ENCODE data around the gene MYOZ3.

Gene MYOZ3

DNA sequence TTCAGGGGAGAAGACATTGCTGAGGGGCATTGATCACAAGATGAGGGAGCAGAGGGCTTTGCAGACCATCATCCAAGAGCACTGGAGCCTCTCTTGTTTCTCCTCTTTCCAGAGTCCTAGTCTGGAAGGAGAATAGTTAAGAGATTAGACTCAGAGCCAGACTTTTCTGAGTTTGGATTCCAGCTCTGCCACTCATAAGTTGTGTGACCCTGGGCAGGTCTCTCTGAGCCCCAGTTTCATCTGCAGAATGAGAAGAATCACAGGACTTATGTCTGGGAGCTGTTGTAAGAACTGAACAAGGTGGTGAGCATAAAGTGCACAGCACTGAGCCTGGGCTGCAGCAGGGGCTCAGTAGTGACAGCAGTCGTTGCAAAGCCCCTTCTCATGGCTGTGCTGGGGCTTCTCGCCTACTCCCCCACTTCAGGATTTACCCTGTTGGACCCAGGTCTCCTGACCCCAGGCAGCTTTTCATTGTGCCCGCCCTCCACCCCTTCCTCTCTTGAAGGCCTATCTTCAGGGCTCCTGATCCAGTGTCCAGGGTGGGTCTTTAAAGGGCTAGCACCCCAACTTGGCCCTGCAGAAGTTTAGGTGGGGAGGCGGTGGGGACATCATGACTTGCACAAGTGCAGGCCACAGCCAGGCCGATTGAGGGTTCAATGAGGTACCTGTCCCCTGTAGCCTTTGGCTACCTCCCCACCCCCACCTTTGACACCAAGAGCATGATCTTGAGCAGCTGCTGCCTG, 19.1 kb upstream of the MYOZ3 start:
- Histone ChIP-seq H3K27ac (ENCODE audit: low read length) (no peak overlapping the region), H3K79me2 (ENCODE audit: insufficient read depth, low read length) (no peaks in the 10 kb centered on the region), H4K20me1 (ENCODE audit: insufficient read depth, low read length) (no peaks in the 10 kb centered on the region), H3K4me1 (ENCODE audit: insufficient read depth, low read length) (no peaks in the 10 kb centered on the region), H3K36me3 (ENCODE audit: insufficient read depth, low read length) (no peaks in the 10 kb centered on the region), H3K27me3 (ENCODE audit: insufficient read depth, low read length, poor library complexity) (peaks cover 26% of the 10 kb centered on the region), H3K4me3 (ENCODE audit: low read depth in 1 of 2, low read length in 2 of 2) (no peak overlapping the region), H3K9me3 (ENCODE audit: insufficient read depth, low read length, severe bottlenecking) (no peaks in the 10 kb centered on the region), H2AFZ (ENCODE audit: low read depth, low read length) (no peak overlapping the region), H3K4me2 (ENCODE audit: insufficient read depth, low read length) (no peak overlapping the region), H3K9ac (ENCODE audit: low read depth, low read length) (no peak overlapping the region)
- TF ChIP-seq, protein P1, sequence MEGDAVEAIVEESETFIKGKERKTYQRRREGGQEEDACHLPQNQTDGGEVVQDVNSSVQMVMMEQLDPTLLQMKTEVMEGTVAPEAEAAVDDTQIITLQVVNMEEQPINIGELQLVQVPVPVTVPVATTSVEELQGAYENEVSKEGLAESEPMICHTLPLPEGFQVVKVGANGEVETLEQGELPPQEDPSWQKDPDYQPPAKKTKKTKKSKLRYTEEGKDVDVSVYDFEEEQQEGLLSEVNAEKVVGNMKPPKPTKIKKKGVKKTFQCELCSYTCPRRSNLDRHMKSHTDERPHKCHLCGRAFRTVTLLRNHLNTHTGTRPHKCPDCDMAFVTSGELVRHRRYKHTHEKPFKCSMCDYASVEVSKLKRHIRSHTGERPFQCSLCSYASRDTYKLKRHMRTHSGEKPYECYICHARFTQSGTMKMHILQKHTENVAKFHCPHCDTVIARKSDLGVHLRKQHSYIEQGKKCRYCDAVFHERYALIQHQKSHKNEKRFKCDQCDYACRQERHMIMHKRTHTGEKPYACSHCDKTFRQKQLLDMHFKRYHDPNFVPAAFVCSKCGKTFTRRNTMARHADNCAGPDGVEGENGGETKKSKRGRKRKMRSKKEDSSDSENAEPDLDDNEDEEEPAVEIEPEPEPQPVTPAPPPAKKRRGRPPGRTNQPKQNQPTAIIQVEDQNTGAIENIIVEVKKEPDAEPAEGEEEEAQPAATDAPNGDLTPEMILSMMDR (IDR thresholded peaks at IDR 0.05; ENCODE audit: borderline replicate concordance, extremely low read depth, low read length, poor library complexity, severe bottlenecking): no peak
- TF ChIP-seq EZH2 (IDR thresholded peaks at IDR 0.05; ENCODE audit: borderline replicate concordance, low read depth, low read length, severe bottlenecking): no peak
- no peak for DNase-seq
- ATAC-seq (ENCODE audit: insufficient read depth, low read depth): no peak

DNA sequence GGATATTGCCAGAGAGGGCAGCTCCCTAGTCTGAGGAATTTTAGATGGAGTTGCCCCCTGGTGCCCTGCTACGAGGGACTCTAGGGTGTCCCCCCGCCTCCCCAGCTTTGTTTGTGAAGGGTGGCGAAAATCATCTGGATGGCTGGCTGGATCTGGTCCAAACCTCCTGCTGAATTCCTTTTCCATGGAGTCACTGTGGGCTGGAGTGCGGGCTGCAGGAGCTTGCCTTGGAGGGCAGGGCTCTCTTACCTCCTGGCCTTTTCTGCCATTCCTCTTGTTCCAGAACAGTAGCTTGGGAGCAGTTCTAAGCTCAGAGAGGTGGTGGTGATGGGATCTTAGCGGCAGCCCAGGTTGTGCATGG, 18.5 kb upstream of the MYOZ3 start:
- no peak overlapping the region for H3K27ac ChIP-seq (ENCODE audit: low read length)
- no peaks in the 10 kb centered on the region for H3K79me2 ChIP-seq (ENCODE audit: insufficient read depth, low read length)
- H3K36me3 ChIP-seq (ENCODE audit: insufficient read depth, low read length): no peaks in the 10 kb centered on the region
- H3K4me2 ChIP-seq (ENCODE audit: insufficient read depth, low read length): no peak overlapping the region
- no peak overlapping the region for H2AFZ ChIP-seq (ENCODE audit: low read depth, low read length)
- TF ChIP-seq, protein P1 (IDR thresholded peaks at IDR 0.05; ENCODE audit: borderline replicate concordance, extremely low read depth, low read length, poor library complexity, severe bottlenecking): no peak
- no peaks in the 10 kb centered on the region for H3K4me1 ChIP-seq (ENCODE audit: insufficient read depth, low read length)
- ATAC-seq (ENCODE audit: insufficient read depth, low read depth) (no peak), DNase-seq (no peak)
- no peak overlapping the region for H3K9ac ChIP-seq (ENCODE audit: low read depth, low read length)
- no peaks in the 10 kb centered on the region for H3K9me3 ChIP-seq (ENCODE audit: insufficient read depth, low read length, severe bottlenecking)
- no peaks in the 10 kb centered on the region for H4K20me1 ChIP-seq (ENCODE audit: insufficient read depth, low read length)
- H3K27me3 ChIP-seq (ENCODE audit: insufficient read depth, low read length, poor library complexity): peaks cover 26% of the 10 kb centered on the region
- no peak overlapping the region for H3K4me3 ChIP-seq (ENCODE audit: low read depth in 1 of 2, low read length in 2 of 2)

DNA sequence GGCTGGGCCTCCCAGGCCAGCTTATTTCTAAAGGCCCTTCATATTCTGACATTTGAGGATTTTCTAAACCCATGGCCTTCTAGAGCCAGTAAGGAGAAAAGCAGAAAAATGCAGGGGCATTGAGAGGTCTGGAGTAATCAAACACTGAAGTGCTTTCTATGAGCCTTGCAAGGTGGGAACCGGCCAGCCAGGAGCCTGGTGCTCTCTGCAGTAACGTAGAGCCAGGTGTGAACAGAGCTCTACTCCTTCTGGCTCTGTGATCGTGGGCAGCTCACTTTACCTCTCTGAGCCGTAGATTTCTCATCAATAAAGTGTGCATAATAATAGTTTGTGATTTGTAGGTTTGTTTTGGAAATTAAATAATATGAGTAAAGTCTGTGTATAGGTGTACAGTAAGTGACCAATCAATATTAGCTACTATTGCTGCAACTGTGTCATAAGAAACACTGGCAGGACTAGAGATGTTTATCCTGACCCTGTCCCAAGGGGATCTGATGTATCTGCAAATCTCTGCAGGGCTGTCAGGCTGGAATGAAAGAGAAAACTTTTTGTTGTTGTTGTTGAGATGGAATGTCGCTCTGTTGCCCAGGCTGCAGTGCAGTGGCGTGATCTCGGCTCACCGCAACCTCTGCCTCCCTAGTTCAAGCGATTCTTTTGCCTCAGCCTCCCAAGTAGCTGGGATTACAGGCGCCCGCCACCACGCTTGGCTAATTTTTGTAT, 17.9 kb upstream of the MYOZ3 start:
- H3K9me3 ChIP-seq (ENCODE audit: insufficient read depth, low read length, severe bottlenecking): no peaks in the 10 kb centered on the region
- H4K20me1 ChIP-seq (ENCODE audit: insufficient read depth, low read length): no peaks in the 10 kb centered on the region
- H3K27me3 ChIP-seq (ENCODE audit: insufficient read depth, low read length, poor library complexity): peaks cover 26% of the 10 kb centered on the region
- ATAC-seq (ENCODE audit: insufficient read depth, low read depth): no peak
- no peak for DNase-seq
- no peak overlapping the region for H3K27ac ChIP-seq (ENCODE audit: low read length)
- H3K4me3 ChIP-seq (ENCODE audit: low read depth in 1 of 2, low read length in 2 of 2): no peak overlapping the region
- no peak overlapping the region for H3K9ac ChIP-seq (ENCODE audit: low read depth, low read length)
- TF ChIP-seq EZH2 (IDR thresholded peaks at IDR 0.05; ENCODE audit: borderline replicate concordance, low read depth, low read length, severe bottlenecking): no peak
- TF ChIP-seq, protein P1 (IDR thresholded peaks at IDR 0.05; ENCODE audit: borderline replicate concordance, extremely low read depth, low read length, poor library complexity, severe bottlenecking): no peak
- no peak overlapping the region for H2AFZ ChIP-seq (ENCODE audit: low read depth, low read length)
- H3K4me2 ChIP-seq (ENCODE audit: insufficient read depth, low read length): no peak overlapping the region
- H3K79me2 ChIP-seq (ENCODE audit: insufficient read depth, low read length): no peaks in the 10 kb centered on the region
- H3K4me1 ChIP-seq (ENCODE audit: insufficient read depth, low read length): no peaks in the 10 kb centered on the region
- no peaks in the 10 kb centered on the region for H3K36me3 ChIP-seq (ENCODE audit: insufficient read depth, low read length)

Data from DND-41 (cell line).